Subcutaneous abdominal adipose tissue (tissue), 5 donors: ENCODE measurements around the gene ITGA3.

Experiments used
- H3K27ac ChIP-seq: one replicate; pipeline ENCODE4 v1.7.0; 2013; ENCODE audit warnings: low read depth, mild to moderate bottlenecking, inconsistent platforms, low read length, moderate library complexity
- H3K27me3 ChIP-seq, 5 donors: one replicate each; pipeline ENCODE4 v1.7.0; 2013; ENCODE audit warnings: low read length in 5 of 5, inconsistent platforms in 1 of 5; ENCODE audit not compliant: control insufficient read depth in 5 of 5, insufficient read depth in 4 of 5
- H3K36me3 ChIP-seq, 5 donors: one replicate each; pipeline ENCODE4 v1.7.0; 2013; ENCODE audit warnings: low read length in 5 of 5; ENCODE audit not compliant: control insufficient read depth in 5 of 5, insufficient read depth in 5 of 5
- H3K4me1 ChIP-seq, 5 donors: one replicate each; pipeline ENCODE4 v1.7.0; 2013; ENCODE audit warnings: low read length in 5 of 5, mild to moderate bottlenecking in 3 of 5, moderate library complexity in 1 of 5; ENCODE audit not compliant: control insufficient read depth in 5 of 5, insufficient read depth in 5 of 5
- H3K4me3 ChIP-seq, 5 donors: one replicate each; pipeline ENCODE4 v1.7.0; 2013; ENCODE audit warnings: low read length in 5 of 5, low read depth in 1 of 5
- H3K9ac ChIP-seq, 5 donors: one replicate each; pipeline ENCODE4 v1.7.0; 2013; ENCODE audit warnings: low read length in 5 of 5, mild to moderate bottlenecking in 4 of 5, moderate library complexity in 3 of 5
- H3K9me3 ChIP-seq, 5 donors: one replicate each; pipeline ENCODE4 v1.7.0; 2013; ENCODE audit warnings: low read length in 5 of 5; ENCODE audit not compliant: control insufficient read depth in 5 of 5
- donor health status: healthy.
- donor health status: healthy.
- donor health status: healthy.
- donor health status: healthy.
- donor health status: healthy.

ITGA3 gene

DNA sequence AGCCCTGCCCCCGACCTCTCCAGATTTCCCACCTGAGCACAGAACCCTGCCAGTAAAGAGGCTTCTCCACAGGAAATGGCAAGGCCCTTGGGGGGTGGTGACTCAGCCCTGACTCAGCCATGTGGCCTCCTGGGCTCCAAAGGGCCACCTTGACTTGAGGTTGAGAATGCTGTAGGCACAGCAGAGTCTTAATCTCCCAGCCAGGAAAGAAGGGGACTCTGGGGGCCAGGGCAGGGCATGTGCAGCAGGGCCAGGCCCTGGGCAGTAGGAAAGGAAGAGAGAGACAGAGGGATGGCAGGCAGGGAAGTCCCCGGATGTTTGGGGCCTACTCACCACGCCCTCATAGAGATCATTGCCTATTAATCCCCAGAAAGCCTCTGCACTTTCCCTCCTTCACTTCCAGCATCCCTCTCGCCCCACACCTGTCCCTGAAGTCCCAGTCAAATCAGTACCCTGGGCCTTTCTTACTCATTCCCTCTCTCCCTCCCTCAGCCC lies 4.8 kb upstream of the ITGA3 start:
- no peak overlapping the region for H3K4me3 ChIP-seq
- H3K9me3 ChIP-seq = no peaks in the 10 kb centered on the region
- peaks cover 0 to 27% (median 12%) of the 10 kb centered on the region in 5 donors for H3K27me3 ChIP-seq
- no peak overlapping the region for H3K27ac ChIP-seq
- peaks cover 3 to 41% (median 14%) of the 10 kb centered on the region in 5 donors for H3K4me1 ChIP-seq
- H3K9ac ChIP-seq = no peak overlapping the region
- H3K36me3 ChIP-seq = no peaks in the 10 kb centered on the region

DNA sequence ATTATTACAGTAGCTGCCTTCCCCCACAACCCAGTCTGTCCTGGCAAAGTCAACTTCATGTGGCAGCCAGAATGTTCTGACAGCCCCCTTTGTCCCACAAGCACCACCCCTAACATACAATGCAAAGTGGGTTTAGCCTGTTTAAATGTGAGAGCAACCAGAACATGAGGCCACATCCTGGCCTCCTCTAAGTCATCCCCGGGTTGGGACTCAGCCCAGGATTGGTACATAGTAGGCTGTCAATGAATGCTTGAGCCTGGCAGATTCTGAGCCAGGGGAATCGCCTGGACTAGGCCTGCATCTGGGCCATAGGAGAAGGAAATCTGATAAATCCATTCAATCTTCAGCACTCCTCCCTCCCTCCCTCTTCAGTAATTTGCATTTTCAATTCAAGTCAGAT lies 4.3 kb upstream of the ITGA3 start:
- no peak overlapping the region for H3K4me3 ChIP-seq
- peaks cover 0 to 27% (median 12%) of the 10 kb centered on the region in 5 donors for H3K27me3 ChIP-seq
- peaks cover 3 to 42% (median 19%) of the 10 kb centered on the region in 5 donors for H3K4me1 ChIP-seq
- no peaks in the 10 kb centered on the region for H3K9me3 ChIP-seq
- H3K9ac ChIP-seq = no peak overlapping the region
- H3K36me3 ChIP-seq = no peaks in the 10 kb centered on the region
- no peak overlapping the region for H3K27ac ChIP-seq

DNA sequence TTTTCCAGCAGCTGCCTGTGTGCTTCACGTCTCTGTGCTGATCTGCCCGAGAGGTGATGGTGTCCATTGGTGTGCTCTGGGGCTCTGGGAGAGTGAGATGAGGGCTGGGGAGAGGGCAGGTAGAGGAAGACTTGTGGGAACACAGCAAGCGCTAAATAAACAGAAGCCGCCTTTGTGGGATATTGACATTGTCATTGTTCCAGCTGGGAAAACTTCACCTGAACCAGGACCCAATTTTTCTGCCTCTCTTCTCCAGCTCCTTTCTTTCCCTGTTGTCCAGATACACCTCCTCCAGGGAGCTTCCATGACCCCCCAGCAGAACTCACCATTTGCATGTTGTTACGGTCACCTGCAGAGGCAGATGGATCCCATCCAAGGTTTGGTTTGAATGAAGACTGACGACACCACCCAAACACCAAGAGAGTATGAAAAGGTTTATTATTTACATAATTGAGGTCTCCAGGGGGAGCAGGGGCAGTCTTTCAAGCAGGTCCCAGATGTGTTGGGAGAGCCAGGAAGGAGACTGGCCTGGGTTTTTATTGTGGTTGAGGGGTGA lies 3.6 kb upstream of the ITGA3 start:
- H3K4me3 ChIP-seq = no peak overlapping the region
- H3K36me3 ChIP-seq = no peaks in the 10 kb centered on the region
- H3K9ac ChIP-seq = no peak overlapping the region
- H3K9me3 ChIP-seq = no peaks in the 10 kb centered on the region
- H3K27me3 ChIP-seq = peaks cover 0 to 32% (median 12%) of the 10 kb centered on the region in 5 donors
- H3K4me1 ChIP-seq = peaks cover 3 to 44% (median 23%) of the 10 kb centered on the region in 5 donors
- H3K27ac ChIP-seq = no peak overlapping the region

DNA sequence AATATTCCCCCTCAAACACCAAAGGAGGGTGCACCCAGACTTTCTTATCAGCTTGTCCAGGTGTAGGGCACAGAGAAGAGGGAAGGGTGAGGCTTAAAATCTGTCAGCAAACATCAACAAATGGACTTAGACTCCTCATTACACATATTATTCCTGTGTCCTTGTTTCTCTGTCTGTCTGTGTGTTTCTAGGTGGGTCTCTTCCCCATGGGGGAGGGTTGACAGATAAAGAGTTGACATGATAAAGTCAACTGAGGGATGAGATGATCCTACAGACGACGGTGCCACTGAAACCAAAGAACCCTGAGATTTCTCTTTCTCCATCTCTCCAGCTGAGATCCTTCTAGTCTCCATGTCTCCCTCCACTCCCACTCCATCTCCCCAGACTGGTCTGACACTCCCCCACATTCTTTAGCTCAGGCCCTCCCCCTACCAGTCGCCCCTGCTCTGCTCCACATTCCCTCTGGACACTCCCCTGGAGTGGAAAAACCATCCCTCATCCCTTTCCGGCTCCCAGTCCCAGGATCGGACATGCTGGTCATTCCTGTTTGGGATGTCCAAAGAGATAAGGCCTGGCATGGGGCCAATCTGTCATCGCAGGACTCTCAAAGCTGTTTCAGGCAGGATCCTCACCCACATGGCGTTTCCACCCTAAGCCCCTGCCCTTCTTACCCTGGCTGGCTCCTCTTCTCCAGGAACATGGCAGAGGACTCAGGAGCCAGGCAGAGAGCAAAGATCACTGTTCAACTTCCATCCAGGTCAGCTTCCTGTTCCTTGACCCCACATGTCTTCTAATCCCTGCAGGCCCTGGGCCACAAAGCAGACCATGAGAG lies 2.9 kb upstream of the ITGA3 start:
- no peak overlapping the region for H3K9ac ChIP-seq
- H3K4me3 ChIP-seq = no peak overlapping the region
- H3K36me3 ChIP-seq = no peaks in the 10 kb centered on the region
- no peak overlapping the region for H3K27ac ChIP-seq
- peaks cover 0 to 32% (median 12%) of the 10 kb centered on the region in 5 donors for H3K27me3 ChIP-seq
- H3K9me3 ChIP-seq = no peaks in the 10 kb centered on the region
- H3K4me1 ChIP-seq = peaks cover 3 to 41% (median 23%) of the 10 kb centered on the region in 5 donors

GRCh38 chr17:50053654-50053960 lies 2.3 kb upstream of the ITGA3 start:
- no peaks in the 10 kb centered on the region for H3K9me3 ChIP-seq
- no peaks in the 10 kb centered on the region for H3K36me3 ChIP-seq
- H3K27ac ChIP-seq = no peak overlapping the region
- H3K27me3 ChIP-seq = peaks cover 0 to 32% (median 12%) of the 10 kb centered on the region in 5 donors
- H3K9ac ChIP-seq = no peak overlapping the region
- H3K4me3 ChIP-seq = no peak overlapping the region
- peaks cover 3 to 43% (median 23%) of the 10 kb centered on the region in 5 donors for H3K4me1 ChIP-seq

- Histone ChIP-seq H3K27ac (peak overlapping the region; percentile 30), H3K4me1 (peaks cover 3 to 57% (median 32%) of the 10 kb centered on the region in 5 donors), H3K9ac (peak overlapping the region in 2 of 5 donors; percentile 1 to 63), H3K4me3 (peak overlapping the region; percentile 62 to 77 (median 68)), H3K27me3 (peaks cover 0 to 29% (median 12%) of the 10 kb centered on the region in 5 donors), H3K9me3 (no peaks in the 10 kb centered on the region), H3K36me3 (no peaks in the 10 kb centered on the region)
Observed at GRCh38 chr17:50055055-50055425, 870 bp upstream of the ITGA3 start.

DNA sequence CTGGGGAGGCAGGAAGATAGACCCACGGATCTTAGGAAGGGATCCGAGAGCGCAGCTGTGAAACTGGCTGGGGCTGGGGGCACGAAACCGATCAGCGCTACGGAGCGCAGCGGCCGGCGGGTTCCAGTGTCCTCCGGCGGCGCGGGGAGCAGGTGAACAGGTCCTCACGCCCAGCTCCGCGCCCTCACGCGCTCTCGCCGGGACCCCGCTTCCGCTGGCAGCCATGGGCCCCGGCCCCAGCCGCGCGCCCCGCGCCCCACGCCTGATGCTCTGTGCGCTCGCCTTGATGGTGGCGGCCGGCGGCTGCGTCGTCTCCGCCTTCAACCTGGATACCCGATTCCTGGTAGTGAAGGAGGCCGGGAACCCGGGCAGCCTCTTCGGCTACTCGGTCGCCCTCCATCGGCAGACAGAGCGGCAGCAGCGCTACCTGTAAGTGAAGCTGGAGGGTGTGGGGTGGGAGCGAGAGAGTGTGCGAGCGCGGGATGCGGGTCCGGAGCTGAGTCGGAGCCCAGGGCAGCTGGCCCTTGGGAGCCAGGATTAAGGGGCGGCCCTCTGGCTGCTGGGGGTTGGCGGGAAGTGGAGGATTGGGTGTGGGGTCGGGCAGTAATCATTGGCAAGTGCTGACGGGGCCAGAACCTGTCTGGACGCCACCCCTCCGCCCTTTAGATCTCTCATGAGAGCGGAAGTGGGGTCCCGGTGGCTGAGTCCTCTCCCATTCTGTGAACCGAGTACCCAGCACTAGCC lies 479 bp downstream of the ITGA3 start:
- Histone ChIP-seq H3K36me3 (no peaks in the 10 kb centered on the region), H3K4me1 (peaks cover 6 to 67% (median 46%) of the 10 kb centered on the region in 5 donors)

DNA sequence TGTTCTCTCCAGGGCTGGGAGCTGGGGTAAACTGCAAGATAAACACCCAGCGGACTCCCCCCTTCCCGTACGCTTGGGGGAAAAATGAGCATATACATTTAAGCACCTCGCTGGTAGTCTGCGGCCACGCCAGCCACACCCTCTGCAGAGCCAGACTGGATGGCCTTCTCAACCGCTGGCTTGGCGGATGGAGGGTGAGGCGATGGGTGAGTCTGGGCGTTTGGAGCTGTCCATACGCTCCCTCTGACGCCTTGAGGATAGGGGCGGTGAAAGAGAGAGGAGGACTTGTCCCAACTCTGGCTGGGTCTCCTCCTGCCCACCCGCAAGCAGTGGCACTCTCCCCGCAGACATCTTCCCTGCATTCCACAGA lies 1.0 kb downstream of the ITGA3 start:
- Histone ChIP-seq H3K36me3 (no peaks in the 10 kb centered on the region), H3K9me3 (no peaks in the 10 kb centered on the region), H3K27ac (no peak overlapping the region), H3K4me3 (peak overlapping the region; percentile 39 to 77 (median 68)), H3K27me3 (peaks cover 0 to 24% (median 12%) of the 10 kb centered on the region in 5 donors), H3K9ac (peak overlapping the region in 2 of 5 donors; percentile 11 to 68), H3K4me1 (peaks cover 6 to 70% (median 51%) of the 10 kb centered on the region in 5 donors)

More for the DNA sequence above, 479 bp downstream of the ITGA3 start:
- Histone ChIP-seq H3K9me3 (no peaks in the 10 kb centered on the region), H3K27me3 (peaks cover 0 to 27% (median 12%) of the 10 kb centered on the region in 5 donors), H3K9ac (peak overlapping the region in 4 of 5 donors; percentile 6 to 68 (median 55)), H3K4me3 (peak overlapping the region; percentile 39 to 77 (median 68)), H3K27ac (no peak overlapping the region)

DNA sequence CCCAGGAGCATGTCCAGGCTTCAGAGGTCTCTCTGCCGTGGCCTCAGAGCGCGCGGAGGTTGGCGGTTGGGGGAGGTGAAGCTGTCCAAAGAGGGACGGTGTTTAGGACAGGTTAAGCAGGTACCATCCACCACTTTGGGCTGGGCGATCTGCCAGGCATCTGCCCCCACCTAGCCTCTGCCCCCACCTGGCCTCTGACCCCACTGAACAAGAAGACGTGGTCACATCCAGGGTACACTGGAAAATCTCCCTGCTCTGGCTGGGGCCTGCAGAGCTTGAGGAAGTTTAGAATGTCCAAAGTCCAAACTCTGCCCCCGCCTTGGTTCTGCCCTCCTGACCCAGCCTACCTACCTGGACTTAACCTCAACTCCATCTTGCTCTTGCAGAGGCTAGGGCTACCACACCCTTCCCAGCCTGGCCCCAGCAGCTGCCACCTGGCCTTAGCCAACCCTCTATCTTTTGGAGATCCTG lies 1.6 kb downstream of the ITGA3 start:
- no peaks in the 10 kb centered on the region for H3K36me3 ChIP-seq
- H3K27ac ChIP-seq = no peak overlapping the region
- H3K9me3 ChIP-seq = no peaks in the 10 kb centered on the region
- no peak overlapping the region for H3K9ac ChIP-seq
- H3K4me1 ChIP-seq = peaks cover 6 to 74% (median 57%) of the 10 kb centered on the region in 5 donors
- H3K27me3 ChIP-seq = peaks cover 0 to 24% (median 10%) of the 10 kb centered on the region in 5 donors
- H3K4me3 ChIP-seq = peak overlapping the region in 1 of 5 donors; percentile 77
